HG03354 (cell line): Measurements from ENCODE around the gene KLHL30.
A peak's percentile ranks its signal among the peaks of the same experiment; 100 is the strongest.

Source experiments
- ATAC-seq: cut with Tn5 transposase; IDR thresholded peaks from one replicate; pipeline ENCODE4 v1.9.1; 2021; ENCODE audit warnings: mild to moderate bottlenecking; ENCODE audit not compliant: unreplicated experiment, poor library complexity, severe bottlenecking

The KLHL30 gene

DNA sequence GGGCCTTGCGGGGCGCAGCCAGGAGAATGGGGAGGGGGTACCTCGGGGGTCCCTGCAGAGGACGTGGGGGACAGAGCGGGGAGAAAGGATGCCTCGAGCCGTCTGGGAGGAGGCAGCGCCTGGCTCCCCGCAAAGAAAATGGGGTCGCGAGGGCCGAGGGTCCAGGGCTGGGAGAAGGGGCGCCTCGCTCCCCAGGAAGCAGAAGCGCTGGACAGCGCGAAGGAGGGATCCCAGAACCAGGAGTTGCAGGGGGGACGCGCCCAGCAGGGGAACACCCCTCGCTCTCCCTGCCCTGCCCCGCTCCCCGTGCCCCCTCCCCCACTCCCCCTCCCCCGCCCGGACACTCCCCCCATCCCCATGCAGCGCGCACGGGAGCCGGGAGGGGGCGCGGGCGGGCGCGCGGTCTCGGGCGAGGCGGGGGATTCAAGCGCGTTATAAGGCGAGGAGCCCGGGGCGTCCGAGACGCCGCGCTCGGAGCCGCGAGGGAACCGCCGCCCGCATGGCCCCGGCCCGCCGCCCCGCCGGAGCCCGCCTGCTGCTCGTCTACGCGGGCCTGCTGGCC, 20.1 kb downstream of the KLHL30 start, which contains the start of gene ERFE:
Gene ERFE, plus strand, starts transcription at position 462 of the 562 bp plus-strand sequence. Its CDS starts 38 bp downstream, at position 500.
- peak; percentile 52 for ATAC-seq

DNA sequence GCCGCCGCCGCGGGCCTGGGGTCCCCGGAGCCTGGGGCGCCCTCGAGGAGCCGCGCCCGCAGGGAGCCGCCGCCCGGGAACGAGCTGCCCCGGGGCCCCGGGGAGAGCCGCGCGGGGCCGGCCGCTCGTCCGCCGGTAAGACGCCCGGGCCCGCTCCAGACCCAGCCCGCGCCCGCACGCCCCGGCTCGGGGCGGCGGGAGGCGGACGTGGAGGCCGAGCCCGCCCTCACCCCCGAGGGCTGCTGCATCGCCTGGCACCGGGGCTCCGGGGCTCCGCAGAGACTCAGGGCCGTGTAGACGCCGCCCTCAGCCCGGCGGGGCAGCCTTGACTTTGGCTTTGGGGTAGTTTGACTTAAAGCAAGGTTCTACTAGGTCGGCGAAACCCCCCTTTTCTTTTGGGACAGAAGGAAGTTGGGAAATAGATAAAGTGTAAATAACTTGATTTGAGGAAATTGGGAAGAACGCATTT, 20.6 kb downstream of the KLHL30 start:
- peak; percentile 15 for ATAC-seq

DNA sequence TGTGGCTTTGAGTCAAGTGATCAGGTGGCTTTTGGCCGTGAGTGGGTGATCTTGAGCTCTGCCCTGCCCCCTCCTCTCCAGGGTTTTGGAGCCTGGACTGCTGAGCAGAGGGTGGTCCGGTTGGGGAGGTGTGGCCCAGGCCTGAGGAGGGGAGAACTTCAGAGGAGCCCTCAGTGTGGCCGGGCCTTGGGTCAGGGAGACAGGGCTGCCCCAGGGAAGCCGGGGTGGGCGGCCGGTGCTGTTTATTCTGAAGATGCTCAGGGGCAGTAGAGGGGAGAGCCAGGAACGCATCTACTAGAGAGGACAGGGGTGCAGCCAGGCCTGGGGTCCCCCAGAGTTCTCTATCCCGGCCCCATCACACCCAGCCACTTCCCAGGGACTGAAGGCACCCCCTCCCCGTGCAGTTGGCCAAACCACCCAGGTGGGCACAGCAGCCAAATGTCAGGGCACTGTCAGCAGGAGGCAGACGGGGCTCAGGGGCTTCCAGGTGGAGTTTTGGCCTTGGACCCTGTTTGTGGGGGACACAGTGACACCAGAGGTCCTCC, 21.3 kb downstream of the KLHL30 start:
- no peak for ATAC-seq

DNA sequence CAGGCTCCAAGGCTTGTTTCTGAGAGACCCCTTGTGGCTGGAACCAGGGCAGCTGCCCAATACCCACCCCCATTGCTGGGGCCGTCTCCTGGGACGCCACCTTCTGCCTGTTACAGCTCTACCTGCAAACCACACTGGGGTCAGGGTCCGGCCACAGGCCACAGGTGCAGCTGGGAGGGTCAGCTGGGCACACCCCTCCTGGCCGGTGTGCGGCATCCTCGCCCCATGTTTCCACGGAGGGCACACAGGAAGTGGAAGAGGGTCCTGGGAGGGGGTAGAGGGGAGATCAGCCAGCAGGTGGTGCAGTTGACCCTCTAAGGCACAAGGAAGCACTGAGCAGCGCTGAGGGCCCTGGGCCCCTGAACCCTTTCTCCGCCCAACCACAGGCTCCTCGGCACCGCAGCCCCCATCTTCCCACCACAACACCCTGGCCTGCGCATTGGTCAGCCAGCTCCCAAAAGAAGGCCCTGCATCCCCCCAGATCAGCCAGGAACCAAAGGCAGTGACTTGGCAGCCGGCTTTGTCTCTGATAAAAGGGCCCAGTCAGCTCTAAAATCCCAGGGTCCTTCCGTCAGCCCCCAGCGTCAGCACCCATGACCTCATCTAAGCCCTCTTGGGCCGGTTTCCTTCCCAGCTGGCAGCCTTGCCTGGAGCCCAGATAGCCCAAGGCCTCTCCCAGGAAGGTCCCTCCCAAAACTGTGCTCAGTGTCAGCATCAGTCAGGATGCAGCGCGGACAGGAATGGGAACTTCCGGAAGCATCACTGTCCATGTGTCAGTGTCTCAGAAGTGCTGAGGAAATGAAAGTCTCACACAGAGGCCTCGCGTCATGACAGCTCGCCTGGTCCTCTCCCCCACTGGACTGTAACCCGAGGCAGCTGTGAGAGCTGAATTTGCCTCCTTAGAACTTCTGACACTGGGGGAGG, 22.0 kb downstream of the KLHL30 start:
- ATAC-seq, result no peak

DNA sequence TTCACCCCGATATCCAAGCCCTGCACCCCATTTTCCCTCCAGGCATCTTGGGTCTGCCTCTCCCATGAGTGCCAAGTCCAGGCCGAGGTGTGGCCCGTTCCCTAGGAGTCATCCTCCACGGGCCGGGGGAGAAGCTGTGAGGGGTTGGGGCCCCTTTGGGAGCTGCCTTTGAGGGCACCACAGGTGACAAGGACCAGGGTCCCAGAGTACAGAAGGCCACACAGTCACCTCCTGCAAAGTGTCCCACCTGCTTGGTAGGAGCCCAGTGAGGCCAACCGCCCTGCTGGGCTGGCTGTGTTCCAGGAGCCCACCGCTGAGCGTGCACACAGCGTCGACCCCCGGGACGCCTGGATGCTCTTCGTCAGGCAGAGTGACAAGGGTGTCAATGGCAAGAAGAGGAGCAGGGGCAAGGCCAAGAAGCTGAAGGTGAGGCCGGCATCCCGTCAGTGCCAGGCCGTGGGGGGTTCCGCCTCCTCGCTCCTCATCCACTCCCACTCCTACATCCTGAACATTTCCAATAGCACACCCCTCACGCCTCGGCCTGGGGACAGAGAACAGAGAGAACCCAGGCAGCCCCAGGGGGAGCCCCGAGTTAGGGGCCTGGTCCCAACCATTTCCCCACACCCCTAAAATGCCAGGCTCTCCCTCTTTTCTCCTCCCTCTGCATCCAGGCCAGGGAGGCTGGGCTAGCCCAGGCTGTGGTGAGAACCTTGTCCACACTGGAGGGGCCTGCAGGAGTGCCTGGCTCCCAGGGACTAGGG, 23.0 kb downstream of the KLHL30 start:
- no peak for ATAC-seq

DNA sequence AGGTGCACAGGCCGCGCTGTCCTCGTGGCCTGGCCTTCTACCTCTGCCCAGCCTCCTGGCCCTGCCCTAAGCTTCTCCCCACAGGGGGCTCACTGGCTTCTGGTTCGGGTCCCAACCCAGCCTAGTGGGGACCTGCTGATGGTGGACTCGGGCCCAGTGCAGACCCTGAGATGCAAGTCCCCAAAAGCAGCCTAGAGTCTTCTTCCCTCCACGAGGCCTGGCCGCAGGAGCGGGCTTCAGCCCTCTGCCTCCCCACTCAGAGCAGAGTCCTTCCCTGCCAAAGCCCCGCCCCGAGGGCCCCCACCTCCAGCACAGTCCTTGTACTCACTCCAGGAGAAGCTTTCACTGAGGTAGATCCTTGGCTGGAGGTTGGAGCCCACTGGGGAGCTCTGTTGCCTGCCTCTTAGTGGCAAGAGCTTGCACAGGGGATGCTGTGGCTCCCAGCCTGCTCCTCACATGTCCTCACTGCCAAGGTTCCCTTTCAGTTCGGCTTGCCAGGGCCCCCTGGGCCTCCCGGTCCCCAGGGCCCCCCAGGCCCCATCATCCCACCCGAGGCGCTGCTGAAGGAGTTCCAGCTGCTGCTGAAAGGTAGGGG, 23.9 kb downstream of the KLHL30 start:
- no peak for ATAC-seq

DNA sequence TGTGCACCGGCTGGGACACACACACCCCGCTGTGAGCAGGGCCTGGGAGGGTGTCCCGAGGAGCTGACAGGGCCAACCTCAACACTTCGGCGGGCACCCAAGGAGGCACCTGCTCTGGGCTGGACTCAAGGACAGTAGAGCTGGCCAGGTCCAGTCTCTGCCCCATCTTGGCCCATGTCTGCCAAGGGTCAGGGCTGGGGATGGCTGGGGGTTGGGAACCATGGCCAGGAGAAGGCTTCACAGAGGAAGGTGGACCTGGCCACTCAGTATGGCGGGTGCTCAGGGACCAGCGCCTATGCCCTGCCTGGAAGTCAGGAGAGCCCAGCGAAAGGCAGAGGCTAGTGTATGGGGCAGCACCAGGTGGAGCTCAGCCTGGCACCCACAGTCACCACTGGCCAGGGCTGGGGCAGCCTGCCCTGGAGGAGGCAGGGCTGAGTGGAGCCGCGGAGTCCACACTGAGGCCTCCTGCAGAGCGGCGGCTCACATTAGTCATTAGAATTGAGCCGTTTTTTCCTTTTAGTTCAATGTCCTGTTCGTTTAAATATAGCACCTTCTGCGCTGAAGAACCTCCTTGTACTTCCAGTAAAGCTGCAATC, 24.5 kb downstream of the KLHL30 start:
- no peak for ATAC-seq

DNA sequence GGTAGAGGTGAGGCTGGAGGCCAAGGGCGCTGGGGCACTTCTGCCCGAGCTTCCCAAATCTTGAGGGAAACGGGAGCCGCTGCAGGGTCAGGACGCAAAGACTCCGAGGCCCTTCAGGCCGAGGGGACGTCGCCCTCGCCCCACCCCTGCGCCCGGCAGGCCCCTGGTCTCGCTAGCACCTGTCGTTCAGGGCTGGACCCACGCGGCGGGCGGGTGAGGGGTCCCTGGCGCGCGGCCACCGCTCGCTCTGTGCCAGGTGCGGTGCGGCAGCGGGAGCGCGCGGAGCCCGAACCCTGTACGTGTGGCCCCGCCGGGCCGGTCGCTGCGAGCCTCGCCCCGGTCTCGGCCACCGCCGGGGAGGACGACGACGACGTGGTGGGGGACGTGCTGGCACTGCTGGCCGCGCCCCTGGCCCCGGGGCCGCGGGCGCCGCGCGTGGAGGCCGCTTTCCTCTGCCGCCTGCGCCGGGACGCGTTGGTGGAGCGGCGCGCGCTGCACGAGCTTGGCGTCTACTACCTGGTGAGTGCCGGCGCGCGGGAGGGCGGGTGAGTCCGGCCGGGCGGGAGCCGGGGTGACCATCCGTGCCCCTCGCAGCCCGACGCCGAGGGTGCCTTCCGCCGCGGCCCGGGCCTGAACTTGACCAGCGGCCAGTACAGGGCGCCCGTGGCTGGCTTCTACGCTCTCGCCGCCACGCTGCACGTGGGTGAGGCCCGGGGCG, 25.2 kb downstream of the KLHL30 start:
- ATAC-seq, result no peak

DNA sequence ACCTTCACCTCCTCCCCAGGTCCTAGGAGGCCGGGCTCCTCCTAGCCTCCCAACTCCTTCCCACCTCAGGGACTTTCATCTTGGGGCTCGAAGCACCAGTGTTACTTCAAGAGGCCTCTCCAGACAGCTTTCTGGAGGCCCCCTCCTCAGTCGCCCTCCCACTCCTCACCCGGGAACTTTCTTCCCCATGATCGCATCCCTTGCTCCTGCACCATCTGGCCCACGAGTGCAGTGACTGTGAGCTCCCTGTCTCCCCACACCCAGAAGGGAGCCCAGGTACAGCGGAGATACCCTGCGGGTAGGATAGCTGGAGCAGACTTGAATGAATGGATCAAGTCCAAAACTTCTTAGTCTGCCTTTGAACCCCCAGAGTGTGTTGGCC, 26.4 kb downstream of the KLHL30 start:
- ATAC-seq, result no peak

DNA sequence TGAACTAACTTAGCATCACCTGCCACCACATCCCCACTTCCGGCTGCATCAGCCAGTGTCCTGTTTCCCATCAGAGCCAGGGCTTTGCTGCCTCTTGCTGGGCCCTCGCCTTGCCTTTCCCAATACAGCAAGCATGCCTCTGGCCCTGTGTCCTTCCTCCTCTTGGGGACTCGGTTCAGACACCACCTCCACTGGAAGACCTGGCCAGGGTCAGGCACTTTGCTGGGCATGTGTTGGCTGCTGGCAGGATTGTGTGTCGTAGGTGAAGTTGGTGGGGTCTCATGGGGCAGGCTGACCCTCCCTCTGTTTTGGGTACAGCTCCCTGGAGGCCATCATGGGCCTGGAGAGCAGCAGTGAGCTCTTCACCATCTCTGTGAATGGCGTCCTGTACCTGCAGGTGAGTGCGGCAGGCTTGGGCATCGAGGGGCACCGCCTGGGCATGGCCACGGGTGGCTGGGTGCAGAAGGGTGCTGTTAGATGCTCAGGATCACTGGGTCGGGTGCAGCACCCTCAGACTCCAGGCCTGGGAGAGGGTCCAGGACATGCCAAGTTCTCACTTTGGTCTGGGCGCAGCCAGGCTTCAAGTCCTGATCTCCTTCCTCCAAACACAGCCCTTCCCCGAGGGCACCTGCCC, 26.9 kb downstream of the KLHL30 start:
- no peak for ATAC-seq

DNA sequence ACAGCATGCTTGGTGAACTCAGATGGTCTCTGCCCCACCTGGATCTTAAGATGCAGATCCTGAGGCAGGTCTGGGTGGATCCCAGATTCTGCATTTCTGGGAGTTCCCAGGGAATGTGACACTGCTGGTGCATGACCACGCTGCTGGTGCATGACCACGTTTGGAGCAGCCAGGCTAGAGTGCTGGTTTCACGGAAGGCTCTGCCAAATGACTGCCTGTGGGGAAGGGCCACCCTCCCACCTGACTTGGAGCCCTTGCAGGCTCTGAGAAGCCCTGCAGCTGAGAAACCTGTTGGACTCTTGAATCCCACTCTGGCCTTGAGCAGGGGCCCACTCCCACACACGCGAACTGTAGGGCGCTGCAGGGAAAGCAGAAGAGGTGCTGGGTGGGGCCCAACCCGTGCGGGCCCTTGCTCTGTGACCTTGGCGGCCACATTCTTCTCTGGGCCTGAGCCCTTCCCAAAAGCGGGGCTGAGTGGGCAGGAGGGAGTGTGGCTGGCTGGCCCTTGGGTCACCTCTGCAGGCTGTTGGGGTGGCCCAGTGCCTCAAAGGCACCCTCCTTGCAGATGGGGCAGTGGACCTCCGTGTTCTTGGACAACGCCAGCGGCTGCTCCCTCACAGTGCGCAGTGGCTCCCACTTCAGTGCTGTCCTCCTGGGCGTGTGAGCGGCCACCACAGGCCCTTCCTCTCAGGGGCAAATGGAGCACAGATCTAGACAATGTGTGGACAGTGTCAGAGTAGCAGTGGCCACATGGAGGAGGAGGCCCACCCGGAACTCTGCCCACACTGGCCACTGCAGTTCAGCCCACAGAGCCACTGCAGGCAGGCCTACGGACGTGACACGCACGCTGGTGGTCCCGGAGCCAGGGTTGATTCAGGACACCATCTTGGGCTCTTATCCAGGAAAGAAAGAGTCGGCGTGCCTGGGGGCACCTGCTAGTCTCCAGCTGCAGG, 28.2 kb downstream of the KLHL30 start:
- ATAC-seq, result no peak

DNA sequence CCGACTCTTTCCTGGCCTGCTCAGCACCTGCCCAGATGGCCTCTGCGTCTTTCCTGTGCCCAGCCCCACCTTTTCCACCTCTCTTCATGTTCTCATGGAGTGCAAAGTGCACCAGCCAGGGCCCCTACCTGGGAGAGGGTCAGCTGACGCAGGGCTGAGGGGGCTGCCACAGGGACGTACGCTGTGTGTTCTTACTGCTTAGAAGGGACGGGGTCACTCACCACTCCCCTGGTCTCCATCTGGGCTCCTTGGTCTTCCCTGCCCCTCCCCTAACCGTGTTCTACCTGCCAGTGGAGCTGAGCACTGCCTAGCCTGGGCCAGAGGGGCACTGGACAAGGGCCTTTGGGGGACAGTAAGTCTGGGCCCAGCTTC, 28.9 kb downstream of the KLHL30 start:
- ATAC-seq, result no peak

DNA sequence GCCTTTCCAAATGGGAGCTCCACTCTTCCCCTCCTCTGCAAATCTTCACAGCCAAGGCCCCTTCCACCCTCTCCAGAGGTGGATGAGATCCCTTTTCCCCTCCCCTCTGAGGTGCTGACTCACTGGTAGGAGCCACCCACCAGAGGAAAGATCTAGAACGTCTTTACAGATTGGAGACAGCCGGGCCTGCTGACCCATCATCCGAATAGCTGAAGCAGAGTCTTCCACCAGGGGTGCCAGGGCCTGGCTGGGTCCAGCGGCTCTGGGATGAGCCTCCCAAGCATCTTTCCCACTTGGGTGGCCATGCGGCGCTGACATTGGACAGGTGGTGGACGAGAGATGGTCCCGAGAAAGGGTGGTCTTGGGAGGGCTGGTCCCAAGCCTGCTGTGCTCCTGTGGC, 29.3 kb downstream of the KLHL30 start:
- no peak for ATAC-seq

DNA sequence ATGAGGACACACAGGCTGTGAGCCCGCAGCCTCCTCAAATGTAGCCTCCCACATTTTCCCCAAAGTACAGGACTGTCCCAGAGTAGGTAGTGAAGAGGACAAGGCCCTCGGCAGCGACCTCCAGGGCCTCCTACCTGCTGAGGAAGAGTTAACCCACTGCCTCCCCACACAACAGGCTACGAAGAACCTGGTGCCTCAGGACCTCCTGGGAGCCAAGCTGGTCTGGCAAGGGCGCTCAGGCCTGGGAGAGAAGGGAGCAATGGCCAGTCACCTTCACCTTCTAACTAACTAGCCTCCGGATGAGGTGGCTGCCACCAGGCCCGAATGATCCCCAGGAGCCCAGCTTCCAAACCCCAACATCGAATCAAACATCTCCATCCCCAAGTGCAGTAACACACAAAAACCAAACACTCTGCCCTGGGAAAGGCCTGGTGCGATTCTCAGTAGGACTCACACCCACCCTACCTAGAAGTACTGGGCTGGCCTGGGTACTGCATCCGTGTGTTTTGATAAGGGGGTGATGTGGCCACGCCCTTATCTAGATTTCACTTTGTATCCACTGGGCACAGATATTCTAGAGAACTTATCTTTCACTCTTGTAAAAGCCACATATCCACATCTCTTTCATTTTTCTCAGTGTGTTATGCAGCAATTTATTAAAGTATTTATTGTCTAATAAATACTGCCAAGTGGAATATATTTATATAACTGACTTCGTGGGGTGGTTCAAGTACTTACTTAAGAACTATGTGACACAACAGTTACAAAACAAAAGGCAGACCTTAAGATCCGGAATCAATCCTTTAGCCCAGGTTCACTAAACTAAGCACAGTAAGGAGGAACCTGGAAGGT, 30.0 kb downstream of the KLHL30 start:
- ATAC-seq, result no peak

DNA sequence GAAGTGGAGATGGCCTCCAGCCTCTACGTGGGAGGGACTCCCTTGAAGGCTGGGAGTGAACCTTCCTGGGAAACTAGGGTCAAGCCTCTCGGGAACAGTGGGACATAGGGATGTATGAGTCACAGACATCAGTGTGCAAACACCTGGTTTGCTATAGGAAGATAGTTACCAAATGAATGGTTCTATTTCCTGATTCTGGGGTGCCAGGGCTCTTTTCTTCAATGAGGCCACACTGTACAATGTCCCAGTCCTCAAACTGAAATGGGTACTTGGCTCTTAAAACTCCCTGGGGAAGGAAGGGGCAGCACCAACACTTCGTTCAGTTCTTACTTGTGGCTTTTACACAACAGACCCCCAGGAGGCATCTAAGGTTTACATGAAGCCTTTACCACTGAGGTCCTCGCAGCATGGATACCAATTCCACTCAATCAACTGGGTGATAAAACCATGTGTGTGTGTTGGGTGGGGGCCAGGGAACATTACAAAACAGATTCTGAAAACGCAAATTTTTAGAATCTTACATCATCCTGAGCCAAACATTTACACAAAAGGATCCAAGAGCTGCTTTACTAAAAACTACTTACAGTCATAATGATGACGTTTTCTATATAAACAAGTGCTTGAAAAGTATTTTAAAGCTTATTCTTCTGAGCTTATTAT, 30.7 kb downstream of the KLHL30 start:
- ATAC-seq, result no peak

DNA sequence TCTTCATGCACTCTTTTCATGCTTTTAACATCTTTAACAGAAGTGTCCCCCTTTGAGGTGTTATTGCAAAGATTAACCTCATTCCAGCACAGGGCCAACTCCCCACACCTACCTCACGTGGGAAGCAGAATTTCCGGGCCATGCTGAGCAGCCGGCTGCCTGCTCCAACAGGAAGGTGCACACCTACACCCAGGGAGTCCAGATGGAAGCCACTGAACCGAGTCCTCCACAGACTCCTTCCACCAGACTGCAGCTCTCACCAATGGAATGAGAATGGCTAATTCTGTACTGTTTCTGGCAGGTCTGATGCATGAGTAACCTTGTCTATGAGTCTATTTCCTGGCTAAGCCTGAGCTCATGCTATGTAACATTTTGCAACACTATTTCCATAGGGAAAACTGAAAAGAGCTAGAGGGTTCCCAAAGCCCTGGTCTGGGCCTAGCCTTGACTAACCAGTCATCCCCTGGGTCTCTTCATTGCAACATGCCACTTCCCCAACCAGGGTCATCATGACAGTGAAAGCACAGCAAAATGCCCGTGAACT, 31.3 kb downstream of the KLHL30 start:
- ATAC-seq, result no peak
